Measurements from ENCODE around the gene CREB1.

DNA sequence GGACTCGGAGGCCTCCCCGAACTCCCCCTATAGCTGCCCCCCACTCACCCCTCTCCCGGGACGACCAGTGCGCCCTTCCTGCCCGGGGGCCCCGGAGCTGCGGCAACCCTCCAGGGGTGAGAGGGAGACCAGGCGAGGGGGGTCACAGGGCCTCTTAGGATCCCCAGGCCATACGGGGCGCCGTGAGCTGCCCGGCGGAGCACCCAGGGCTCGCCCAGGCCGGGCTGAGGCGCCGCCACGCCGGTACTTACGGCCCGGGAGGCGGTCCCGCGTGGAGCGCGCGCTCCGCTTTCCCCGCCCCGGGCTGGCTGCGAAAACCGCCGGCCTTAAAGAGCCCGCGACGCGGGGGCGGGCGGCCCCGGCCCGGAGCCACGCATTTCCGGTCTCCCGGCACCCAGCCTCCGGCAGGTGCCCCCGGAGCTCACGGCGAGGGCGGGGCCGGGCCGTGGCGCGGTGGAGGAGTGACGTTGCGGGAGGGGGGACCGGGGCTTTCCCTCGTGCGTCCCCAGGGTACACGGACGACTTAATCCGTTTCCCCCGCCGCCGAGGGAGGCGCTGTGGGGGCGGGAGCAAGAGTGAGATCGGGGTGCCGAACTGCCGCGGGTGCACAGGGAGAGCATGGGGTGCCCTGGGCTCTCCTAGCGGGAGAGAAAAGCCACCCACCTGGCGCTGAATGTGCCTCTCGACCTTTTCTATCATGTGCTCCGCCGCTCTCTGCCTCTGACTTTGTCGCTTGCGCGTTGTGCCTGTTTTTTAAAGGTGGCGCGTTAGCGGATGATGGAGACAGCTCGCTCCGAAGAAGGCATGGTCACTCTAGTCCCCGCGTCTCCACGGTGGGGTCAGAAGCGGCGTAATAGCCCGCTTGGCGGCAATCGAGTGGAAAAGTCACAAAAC lies 95.5 kb downstream of the CREB1 start, which contains the start of gene METTL21A:
- TF ChIP-seq CTCF (conservative IDR thresholded peaks at IDR 0.05) = no peak
- peak; percentile 79 for TF ChIP-seq ZFX (IDR thresholded peaks at IDR 0.05)
